Activated CD4-positive, CD25-positive, alpha-beta regulatory T cell treated with anti-CD3 and anti-CD28 coated beads, Interleukin-2, amount 50 U/mL, for 16 hours (primary cell): ENCODE data around the gene VWC2L.

ENCODE experiments used
- DNase-seq: peaks from one replicate; pipeline ENCODE4 v3.0.0-alpha.2; 2020; ENCODE audit warnings: low read depth, low spot score

Gene VWC2L

DNA sequence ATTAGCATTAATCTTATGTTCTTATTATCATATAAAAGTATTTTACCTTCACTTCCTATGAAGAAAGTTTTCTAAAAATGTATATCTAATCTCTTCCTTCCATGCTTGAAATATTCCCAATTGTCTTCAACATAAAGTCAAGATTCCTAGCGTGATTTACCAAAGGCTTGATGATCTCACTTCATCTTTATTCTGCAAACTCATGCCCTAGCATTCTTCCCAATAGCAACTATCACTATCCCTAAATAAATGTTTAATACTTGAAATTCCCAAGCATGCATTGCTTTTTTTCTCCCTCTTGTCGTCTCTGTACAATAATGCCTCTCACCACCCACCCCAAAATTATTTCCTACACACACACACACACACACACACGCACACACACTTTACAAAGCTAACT is 125.8 kb downstream of the VWC2L start:
- DNase-seq: no peak

DNA sequence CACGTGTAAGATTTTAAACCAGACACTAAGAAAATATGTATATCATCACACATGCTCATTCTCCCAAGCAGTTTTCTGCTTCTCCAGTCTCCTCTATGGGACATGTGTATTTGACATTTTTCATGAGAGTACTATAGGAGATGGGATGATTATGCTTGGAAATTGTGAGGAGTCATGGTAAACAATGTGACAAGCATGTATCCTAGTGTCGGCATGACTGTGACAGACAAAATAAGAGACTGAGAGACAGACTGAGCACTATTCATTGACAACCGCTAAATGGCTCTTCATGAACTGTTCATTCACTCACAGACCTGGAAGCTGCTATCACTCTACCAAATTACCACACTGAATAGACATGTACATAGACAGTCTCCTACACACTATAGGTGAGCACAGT is 127.1 kb downstream of the VWC2L start:
- DNase-seq: no peak

DNA sequence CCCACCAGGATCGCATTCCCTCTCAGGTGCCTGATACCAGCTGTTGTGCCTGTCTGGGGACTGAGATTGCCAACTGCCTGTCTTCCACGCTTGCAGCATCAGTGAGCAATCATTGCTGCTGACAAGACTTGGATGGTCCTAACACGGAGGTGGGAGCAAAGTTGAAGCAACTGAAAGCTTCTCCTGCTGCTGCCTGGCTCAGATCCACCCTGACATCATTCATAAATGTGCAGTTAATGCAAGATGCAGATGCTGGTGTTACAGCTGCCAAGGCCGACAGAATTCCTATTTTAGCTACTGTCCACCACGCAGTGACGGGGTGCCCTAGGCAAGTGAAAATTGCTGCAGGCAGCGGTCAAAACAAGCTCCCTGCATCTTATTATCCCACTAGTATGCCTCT is 131.4 kb downstream of the VWC2L start:
- DNase-seq: no peak

DNA sequence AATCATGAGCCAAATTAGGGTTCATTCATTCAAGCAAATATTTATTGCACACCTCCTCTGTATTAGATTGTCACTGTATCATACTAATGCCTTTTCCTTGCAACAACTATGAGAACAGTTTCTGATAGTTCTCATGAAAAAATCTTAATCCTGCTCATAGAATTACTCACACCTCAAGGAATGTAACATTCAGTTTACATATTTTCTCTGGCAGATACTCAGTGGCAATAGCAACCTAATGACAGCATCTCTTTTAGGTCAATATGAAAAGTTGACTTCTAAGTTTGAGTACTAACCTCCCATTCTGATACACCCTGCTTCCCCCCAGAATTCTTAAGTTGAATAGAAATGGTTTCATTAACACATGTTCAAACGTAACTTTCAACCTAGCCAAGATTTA is 132.0 kb downstream of the VWC2L start:
- no peak for DNase-seq

DNA sequence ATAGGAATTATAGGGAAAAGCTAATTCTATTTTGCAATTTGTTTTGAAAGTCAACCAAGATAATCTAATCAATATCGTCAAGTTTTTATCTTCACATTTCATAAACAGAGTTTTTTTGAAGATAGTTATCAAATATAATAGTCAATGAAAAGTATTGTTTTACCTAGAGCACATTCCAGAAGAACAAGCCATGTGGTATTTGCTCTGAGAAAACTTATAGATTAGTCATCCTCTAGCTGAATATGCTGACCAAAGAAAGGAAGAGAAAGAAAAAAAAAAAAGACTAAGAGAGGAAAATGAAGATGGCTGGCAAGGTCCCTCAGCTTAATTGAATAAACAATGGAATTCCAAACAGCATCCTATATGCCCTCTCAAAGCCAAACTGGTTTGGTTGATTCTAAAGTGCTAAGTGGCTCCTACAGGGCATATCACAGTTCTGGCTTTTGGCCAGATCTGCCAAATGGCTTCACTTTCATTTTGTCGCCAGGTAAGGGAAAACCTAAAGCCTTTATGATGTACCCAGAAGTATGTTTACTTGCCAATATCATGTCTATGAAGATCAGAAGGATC is 132.6 kb downstream of the VWC2L start:
- DNase-seq: no peak

DNA sequence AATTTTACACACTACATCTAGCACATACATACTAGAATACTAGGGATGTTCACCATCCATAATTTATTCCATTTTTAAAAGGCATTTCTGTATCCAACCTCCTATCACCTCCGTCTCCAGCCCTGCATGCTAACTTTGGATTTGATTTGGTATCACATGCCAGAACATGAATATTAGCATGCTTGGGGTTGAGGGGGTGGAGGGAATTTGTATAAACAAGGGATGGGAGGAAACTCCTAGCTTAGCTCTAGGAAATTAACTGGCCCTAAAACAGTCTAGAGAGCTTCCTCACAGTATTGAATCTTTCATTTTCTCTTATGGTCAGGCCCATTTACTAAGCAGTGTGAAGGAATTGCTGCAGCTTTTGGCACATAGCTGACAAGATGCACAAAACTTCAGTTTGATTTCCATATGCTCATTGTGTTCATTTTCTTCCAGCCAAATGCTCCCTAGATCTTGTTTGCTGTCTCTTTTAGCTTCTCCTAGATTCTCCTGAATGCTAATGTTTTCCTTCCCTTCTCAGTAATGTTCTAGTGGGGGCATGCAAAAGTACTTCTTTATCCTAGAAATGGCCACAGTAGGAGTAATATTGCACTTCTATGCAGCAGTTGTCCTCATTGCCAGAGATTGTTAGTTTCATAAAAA is 135.2 kb downstream of the VWC2L start:
- no peak for DNase-seq

DNA sequence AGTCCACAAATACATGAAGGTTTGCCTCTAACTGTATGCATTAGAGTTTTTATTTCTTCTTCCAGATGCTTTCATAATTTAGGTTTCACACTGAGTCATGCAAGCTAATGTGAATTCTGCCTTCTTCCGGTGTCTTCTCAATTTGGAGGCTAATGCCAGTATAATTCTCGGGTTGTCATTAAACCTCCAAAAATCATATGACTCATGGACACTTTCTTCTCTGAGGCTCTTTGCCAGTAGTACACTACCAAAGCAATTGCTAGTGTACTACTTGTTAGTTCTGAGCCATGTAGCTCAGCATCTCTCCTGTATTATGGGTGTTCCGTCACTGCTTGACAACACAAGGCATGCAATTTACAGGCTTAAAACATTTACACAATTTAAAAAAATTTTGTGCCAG is 137.1 kb downstream of the VWC2L start:
- no peak for DNase-seq

DNA sequence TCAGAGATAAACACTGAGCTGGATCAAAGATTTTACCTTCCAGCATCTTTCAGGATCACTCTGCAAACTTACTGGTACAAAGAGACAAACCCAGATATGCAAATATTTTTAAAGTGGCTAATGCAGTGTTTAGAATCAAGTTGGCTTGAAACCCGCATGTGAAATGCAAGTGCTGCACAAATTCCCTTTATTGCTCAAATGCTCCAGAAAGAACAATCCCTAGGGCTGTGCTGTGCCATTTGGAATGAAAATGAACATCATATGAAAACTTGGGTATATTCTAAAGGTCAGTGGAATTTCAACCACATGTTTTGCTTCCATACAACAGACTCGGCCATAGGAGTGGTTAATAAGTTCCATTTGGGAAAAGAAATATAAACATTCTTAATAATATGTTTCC is 139.1 kb downstream of the VWC2L start:
- DNase-seq: no peak

DNA sequence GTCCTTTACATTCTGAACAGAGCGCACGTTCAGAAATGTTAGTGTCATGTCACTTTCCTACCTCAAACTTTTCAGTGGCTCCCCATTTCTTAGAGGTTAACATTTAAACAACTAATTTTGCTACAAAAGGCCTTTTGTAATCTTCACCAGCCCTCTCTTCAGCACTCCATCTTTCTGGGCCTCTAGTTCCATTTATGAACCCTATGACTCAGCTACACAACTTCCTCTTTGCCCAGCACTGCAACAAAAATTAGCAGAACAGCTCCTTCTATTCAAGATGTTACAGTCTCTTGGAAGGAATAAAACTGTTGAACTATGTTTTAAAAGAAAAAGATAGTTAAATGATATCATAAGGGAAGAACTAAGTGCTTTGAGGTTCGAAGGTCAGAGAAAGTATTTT is 139.9 kb downstream of the VWC2L start:
- DNase-seq: no peak

DNA sequence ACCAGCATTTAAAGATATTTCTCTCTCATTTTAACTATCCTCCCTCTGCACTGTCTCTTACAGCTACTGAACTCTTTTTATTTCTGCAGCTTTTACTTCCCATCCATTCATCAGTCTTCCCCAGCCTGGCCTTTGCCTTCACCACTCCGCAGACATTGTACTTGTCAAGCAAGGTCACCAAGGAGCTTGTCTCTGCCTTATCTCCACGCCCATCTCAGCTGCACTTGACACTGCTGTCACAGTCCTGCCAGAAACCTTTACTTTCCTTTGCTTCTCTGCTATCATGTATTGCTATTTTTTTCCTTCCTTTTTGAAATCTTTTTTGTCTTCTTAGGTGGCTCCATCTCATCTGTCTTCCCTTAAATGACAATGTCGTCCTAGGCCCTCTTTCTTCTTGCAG is 147.0 kb downstream of the VWC2L start:
- DNase-seq: no peak

DNA sequence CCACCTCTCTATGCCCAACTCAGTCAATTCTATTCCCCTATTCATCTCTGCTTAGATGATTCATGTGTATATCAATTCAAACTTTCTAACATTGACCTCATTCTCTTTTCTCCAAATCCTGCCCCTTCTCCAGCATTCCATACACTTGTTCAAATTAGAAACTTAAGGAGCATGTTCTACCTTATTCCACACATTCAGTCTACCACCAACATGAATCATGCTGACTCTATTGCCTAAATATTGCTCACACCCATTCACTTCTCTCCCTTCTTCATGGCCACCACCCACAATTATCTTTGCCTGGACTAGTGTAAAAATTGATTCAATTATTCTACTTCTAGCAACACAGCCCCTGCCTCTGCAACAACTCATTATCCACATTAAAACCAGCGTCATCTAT is 147.5 kb downstream of the VWC2L start:
- no peak for DNase-seq

DNA sequence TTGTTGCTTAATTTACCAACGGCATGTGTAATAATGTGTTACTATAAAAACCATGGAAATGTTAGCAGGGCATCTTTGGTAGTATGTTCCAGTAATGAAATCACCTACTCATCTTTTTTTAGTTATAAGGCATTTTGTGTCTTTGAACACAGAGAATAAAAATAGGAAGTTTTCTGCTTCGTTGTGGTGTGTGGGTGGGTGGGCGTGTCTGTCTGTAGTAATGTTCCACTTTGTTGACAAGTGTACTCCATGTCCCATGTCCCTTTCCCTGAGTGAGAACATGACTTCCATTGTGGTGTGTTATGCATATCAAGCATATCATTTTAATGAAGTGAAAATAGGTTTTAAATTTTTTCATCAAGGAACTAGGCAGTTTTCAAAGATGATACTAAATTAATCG is 149.3 kb downstream of the VWC2L start:
- no peak for DNase-seq

DNA sequence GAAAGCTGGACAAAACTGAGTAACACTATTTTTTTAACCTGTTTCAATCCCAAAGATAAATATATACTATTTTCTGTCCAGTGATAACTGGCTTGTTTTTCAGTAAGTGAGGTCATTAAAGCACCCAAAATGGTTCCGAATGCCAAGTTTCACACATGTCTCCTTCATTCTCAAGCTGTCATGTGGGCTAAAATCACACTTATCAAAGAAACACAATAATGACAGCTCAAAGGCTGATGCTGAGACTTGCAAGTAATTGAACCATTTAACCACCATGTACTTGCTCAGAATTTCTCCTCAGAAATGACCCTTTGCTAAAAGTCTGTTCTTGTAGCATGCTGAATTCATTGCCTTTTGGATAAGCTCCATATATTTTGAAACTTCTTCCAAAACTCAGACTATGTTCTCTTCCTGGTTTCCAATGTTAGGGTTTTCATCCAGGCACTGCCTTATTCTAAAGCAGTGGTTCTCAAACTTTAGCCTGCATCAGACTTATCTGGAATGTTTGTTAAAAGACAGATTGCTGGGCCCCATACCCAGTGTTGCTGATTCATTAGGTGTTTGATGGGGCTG is 149.8 kb downstream of the VWC2L start:
- DNase-seq: no peak

DNA sequence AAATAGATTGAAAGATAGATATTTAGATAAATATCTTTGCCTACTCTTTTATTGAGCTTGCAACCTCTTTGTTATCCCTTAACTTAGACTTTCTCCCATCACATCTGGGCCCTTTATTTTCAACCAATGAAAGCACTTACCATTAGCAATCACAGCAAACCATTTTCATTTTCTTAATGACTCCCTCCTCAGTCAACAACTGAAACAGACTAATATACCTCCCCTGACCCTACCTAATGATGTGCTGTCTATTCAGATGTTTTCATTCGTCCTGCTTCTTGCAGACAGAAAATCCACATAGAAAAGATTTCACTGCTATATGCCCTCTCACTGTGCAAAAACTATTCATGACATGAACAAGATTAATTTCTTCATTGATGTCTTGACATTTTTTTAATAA is 154.4 kb downstream of the VWC2L start:
- no peak for DNase-seq

DNA sequence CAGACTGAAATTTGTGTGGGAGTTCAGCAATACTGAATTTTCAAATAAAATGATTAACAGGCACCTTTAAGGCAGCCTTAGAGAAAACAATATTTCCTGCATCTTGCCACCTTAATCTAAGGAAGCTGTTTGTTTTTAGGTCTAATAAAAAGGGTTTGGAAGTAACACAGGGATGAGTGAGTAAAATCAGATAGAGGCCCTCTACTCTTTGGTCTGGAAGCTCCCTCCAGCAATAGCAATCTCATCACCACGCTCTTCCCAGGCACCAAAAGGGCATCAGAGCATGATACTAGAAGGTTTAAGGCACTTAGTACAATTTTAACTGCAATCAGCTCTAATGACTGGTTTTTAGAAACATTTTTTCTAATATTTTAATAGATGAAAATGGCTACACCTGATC is 155.6 kb downstream of the VWC2L start:
- no peak for DNase-seq

DNA sequence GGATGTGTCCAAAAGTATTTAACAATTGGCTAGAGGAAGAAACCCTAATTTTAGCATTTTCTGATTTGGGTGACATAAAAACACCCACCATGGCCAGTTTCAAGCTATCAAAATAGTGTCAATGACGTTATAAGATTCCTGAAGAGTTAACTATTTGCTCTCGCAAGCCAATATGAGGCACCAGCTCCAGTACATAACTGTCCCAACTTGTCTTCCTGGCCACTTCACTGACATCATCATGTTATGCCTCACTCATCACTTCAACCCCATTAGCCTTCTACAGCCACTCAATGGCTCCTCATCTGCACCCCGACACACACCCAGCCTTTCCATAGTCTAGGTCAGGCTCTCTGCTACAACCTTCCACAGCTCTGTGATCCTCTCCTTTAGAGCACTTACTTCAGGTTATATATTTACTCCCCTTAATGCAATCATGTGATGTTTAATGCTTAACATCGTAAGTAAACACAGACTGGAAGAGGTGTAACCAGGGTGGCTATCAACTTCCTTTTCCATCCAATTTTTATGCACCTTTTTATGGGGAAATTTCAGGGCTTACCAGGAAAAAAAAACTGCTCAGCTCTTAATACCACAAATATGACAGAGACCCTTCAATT is 158.7 kb downstream of the VWC2L start:
- no peak for DNase-seq

DNA sequence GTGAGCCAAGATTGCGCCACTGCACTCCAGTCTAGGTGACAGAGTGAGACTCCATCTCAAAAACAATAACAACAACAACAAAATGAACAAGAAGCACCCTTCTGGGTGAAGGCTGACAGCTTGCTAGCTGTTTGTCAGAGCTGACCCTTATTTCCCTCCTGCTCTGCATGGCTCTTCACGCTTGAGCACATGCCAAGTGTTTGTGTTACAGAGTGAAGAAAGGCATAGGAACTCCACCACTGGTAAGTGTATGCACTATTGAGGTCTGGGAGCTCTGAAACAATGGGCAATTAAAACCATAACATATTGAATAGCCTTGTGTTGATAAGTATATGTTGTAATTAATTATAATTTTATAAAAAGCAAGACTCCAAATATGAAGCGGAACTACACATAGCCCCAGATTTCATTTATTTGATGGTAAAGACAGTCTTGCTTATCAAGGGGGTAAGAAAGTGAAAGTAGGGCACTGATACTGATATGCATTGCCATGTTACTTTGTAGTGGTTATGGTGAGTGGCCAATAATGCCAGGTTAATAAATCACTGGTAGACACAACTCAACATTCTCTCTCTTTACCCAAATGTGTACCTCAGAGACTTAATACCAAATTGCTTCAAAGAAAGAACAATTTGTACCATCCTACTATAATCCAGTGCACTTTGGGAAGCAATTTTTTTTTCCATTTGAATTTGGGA is 163.4 kb downstream of the VWC2L start:
- DNase-seq: no peak

DNA sequence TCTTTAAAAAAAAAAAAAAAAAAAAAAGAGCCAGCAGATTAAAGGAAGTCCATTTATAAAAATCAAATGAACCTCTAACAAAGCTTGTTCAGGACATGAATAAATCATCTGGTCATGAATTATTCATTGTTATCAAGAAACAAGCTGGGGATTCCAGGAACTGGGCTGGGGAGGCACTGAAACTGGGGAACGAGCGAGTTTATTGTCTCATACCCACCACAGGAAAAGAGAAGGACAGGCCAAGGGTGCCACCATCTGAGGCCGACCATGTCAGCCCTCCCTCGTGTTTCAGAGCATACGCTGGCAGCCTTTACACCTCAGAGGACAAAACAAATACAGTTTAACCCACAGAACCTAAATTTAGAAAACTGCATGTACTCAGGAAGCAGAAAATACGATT is 164.2 kb downstream of the VWC2L start:
- DNase-seq: no peak

DNA sequence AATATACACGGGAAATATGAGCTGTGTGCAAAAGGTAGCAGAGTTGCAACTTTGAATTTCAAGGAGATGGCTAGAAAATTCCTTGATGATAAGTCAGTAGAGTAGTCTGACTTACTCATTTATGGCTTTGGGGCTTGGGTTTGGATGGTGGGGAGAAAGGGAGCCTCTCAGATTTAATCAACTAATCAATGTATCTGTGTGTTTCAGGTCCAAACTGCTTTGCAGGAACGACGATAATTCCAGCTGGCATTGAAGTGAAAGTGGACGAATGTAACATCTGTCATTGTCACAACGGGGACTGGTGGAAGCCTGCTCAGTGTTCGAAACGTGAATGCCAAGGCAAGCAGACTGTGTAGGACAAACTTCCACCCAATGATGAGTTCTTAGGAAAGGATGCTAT is 164.6 kb downstream of the VWC2L start:
- no peak for DNase-seq

DNA sequence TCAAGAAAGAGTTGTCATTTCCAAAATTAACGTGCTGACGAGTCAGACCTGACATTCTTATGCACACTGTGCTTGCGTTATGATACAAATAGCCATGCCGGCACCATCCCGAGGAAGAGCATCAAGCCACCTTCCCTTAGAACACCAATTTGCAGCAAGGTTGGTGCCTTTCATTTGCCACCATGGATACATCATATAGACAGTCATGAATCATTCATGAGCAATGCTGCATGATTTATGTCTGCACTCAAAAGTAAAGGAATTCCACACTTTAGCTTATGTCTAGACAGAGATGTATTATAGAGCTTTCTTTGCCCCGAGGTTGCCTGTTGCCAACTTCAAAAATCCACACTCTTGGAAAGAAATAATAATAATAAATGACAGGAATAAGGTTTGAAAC is 166.9 kb downstream of the VWC2L start:
- no peak for DNase-seq

DNA sequence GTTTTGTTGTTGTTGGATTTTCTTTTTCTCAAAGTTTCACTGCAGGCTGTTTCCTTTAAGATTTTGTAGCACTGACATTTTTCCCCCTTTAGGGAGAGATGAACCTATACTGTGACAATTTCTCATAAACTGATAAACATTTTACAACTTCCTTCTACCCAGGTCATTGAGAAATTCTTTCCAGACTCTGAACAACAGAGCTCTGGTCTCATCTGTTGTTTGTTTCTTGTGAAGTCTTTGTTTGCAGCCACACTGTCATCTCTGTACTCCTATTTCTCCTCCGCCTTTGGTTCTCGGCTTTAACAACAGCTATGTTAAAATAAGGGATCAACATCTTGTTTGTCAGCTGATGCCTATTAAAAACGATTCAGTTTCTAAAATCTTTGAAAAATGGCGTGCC is 167.6 kb downstream of the VWC2L start:
- no peak for DNase-seq

DNA sequence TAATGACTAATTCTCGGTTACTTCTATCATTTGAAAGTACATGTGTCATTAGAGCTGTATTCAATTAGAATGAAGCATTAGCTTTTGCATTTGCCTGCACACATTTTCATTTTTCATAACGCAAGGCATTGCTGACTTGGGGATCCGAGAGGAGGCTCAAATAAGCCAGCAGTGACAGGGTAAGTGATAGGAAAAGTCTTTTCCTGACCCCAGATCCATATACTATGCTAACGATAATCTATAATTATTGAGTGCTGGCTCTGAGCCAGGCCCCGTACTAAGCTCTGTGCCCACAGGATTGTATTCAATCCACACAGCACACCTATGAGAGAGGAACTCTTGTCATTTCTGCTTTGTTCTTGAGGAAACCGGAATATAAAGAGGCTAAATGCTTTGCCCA is 168.2 kb downstream of the VWC2L start:
- no peak for DNase-seq

DNA sequence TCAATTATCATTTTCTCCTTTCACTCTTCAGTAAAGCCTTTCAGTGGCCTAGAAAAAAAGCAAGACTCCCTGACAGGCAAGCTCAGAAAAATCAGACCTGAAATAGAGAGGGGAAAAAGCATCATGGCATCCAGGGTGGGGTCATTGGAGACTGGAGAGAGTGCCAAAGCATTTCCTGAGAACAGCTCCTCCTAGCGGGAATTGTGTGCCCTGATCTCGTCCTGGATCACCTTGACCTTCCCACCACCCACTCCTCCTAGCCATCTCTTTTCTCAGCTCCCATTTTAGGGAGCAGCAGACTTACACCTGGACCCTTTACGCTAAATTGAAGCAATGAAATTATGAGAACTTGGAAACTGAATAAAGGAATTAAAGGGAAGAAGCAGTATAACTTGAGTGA is 176.6 kb downstream of the VWC2L start:
- DNase-seq: no peak
